DMS153 (cell line): ENCODE data around the gene SSX1.
"Not testable (repeated sequence)": the region's sequence is repeated elsewhere in the genome, so short reads cannot be mapped to it uniquely, and the experiment has no call there.

ENCODE experiments used
- DNase-seq: peaks from one replicate; lab custom pipeline; 2025; lab: John Stamatoyannopoulos, UW

Gene SSX1, protein sequence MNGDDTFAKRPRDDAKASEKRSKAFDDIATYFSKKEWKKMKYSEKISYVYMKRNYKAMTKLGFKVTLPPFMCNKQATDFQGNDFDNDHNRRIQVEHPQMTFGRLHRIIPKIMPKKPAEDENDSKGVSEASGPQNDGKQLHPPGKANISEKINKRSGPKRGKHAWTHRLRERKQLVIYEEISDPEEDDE

DNA sequence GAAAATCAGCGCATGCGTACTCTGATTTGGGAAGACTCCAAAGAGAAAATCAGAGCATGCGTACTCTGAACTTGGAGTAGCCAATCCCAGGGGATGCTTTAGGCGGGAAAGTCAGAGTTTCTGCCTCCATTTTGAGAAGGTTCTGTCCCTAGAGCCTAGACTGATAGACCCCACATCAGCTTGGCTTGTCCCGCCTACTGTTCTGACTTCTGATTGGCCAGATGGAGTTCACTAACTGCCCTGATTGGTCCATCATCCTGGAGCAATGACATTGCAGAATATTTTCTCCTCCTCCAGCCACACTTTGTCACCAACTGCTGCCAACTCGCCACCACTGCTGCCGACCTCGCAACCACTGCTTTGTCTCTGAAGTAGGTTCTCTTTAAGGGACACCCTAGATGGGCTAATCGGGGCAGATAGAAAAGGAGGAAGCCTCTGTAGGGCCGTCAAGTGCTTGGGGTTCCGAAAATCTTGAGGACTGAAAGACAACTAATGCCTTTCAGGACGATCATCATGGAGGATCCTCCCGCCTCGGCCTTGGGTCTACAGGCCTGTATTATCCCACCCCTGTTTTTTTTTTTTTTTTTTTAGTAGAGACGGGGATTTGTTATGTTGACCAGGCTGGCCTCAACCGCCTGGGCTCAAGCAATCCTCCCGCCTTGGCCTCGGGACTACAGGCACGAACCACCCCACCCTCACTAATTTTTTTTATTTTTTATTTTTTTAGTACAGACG, at the start of gene SSX1:
Gene SSX1, plus strand, starts transcription at position 331 of the 735 bp plus-strand sequence. CDS start 1,850 bp downstream, outside the sequence.
- DNase-seq: peak; percentile 15

DNA sequence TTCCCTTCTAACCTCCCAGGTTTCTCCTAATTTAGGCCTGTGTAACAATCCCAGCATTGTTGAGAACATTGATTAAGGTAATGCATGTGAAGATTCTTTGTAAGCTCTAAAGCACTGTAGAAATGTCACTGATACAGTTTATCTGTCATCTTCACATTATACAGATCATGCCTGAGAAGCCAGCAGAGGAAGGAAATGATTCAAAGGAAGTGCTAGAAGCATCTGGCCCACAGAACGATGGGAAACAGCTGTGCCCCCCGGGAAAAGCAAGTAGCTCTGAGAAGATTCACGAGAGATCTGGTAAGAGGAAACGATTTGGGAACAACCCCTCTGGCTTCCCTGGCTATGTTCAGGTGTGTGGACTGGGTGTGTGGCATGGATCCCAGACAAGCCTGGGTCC, 40.9 kb upstream of the SSX1 start:
- not testable (repeated sequence) for DNase-seq

DNA sequence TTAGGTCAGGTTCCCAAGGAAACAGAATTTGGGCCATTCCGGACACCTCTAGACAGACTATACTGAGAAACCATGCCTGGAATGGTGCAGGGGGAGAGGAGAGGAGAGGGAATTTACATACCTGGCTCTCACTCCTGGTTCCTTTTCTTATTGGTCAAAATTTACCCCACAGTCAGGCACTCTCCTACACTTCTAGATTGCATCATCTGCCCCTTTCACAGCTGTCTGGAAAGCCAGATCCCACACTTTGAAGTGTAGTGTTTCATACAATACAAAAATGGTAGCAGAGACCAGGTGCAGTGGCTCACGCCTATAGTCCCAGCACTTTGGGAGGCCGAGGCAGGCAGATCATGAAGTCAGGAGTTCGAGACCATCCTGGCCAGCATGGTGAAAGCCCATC, 31.0 kb upstream of the SSX1 start:
- not testable (repeated sequence) for DNase-seq

DNA sequence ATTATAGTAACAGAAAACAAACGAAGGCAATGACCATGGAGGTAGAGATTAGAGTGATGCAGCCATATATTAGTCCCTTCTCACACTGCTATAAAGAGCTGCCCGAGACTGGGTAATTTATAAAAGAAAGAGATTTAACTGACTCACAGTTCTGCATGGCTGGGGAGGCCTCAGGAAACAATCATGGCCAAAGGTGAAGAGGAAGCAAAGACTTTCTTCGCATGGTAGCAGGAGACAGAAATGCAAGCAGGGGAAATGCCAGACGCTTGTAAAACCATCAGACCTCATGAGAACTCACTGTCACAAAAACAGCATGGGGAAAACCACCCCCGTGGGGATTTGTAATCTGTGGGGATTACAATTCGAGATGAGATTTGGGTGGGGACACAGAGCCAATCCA, 2.2 kb upstream of the SSX1 start:
- DNase-seq: not testable (repeated sequence)

DNA sequence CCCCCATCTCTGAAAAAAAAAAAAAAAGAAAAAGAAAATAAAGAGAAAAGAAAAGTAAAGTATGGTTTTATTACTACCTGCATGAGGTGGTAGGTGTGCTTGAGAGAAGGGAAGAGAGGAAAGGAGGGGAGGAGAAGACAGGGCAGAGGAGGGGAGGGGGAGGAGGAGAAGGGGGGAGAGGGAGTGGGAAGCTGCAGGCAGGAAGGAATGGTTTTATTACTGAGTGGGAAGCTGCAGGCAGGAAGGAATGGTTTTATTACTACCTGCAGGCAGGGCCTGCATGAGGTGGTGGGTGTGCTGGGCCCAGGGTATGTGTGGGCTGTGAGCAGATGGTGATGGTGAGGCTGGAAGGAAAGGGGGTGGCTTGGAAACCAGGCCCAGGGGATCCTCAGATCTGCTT, 19.2 kb downstream of the SSX1 start:
- not testable (repeated sequence) for DNase-seq

DNA sequence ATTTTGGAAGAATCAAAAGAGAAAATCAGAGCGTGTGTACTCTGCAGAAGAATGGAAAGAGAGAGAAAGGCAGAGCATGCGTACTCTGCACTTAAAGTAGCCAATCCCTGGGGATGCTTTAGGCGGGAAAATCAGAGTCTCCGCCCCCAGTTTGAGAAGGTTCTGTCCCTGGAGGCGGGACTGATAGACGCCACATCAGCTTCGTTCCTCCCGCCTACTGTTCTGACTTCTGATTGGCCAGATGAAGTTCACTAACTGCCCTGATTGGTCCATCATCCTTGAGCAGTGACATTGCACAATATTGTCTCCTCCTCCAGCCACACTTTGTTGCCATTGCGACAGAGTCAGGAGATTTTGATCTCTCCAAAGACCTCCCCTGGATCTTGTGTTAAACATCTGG, 23.8 kb downstream of the SSX1 start:
- peak; percentile 82 for DNase-seq

DNA sequence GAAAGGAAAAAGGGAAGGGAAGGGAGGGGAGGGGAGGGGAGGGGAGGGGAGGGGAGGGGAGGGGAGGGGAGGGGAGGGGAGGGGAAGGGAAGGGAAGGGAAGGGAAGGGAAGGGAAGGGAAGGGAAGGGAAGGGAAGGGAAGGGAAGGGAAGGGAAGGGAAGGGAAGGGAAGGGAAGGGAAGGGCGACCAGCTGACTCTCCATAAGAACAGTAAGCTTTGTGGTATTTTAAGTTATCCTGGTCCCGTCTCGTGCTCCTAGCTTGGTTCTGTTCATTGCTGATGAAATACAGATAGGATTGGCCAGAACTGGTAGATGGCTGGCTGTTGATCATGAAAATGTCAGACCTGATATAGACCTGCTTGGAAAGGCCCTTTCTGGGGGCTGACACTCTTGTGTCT, 25.5 kb downstream of the SSX1 start:
- not testable (repeated sequence) for DNase-seq

DNA sequence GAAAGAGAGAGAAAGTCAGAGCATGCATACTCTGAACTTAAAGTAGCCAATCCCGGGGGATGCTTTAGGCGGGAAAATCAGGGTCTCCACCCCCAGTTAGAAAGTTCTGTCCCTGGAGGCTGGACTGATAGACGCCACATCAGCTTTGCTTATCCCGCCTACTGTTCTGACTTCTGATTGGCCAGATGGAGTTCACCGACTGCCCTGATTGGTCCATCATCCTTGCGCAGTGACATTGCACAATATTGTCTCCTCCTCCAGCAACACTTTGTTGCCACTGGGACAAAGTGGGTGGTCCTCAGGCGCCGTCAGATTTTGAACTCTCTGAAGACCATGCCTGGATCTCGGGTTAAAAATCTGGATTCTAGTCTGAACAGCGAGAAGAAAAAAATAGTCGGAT, 51.0 kb downstream of the SSX1 start:
- DNase-seq: no peak

DNA sequence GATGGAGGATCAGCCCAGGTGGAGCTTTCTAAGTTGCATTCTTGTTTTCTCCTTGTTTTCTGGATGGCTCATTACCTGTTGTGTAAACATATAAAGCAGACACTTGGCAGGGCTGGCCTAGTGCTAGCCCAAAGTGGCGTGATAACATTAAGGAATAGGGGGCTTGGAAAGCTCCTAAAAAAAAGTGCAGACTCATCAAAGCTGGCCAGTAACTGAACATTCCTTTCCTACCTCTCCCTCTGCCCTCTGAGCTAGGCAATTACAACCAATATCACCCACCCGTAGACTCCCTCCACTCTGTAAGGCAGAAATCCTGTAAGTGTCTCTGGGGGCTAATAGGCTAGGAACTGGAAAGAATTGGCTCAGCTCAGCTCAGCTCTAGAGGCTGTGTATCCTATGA, 58.8 kb downstream of the SSX1 start:
- DNase-seq: not testable (repeated sequence)
